HG03457 (cell line): Measurements from ENCODE around the gene NKAIN1.
A peak's percentile ranks its signal among the peaks of the same experiment; 100 is the strongest.
"Not testable (repeated sequence)": the region's sequence is repeated elsewhere in the genome, so short reads cannot be mapped to it uniquely, and the experiment has no call there.

ENCODE experiments used
- ATAC-seq: cut with Tn5 transposase; IDR thresholded peaks from one replicate; pipeline ENCODE4 v1.9.1; 2021; ENCODE audit warnings: moderate number of reproducible peaks; ENCODE audit not compliant: unreplicated experiment

NKAIN1 gene

DNA sequence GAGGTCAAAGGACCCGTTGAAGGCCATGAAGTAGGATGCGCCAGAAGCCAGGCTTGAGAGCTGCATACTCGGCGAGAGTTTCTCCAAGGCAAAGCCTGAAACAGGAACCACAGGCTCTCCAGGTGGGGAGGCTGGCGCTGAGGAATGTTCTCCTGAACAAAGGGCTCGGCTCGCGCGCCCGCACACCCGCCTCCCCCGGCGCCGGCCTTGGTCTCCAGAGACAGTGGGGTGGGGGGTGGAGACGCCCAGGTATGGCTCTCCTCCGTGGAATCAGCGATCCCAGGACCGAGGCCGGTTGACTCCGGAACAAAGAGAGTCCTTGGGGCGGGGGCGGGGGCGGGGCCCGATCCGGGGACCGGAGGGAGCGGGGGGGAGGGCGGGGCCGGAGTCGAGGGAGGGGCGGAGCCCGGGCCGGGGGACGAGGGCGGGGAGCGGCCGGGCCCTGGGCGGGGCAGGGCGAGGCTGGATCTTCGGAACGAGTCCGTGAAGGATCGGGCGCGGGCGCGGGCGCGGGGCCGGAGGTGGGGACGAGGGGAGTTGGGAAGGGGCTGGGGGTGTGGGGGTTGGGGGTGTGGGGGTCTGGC is 85.0 kb downstream of the NKAIN1 start:
- peak; percentile 20 for ATAC-seq

DNA sequence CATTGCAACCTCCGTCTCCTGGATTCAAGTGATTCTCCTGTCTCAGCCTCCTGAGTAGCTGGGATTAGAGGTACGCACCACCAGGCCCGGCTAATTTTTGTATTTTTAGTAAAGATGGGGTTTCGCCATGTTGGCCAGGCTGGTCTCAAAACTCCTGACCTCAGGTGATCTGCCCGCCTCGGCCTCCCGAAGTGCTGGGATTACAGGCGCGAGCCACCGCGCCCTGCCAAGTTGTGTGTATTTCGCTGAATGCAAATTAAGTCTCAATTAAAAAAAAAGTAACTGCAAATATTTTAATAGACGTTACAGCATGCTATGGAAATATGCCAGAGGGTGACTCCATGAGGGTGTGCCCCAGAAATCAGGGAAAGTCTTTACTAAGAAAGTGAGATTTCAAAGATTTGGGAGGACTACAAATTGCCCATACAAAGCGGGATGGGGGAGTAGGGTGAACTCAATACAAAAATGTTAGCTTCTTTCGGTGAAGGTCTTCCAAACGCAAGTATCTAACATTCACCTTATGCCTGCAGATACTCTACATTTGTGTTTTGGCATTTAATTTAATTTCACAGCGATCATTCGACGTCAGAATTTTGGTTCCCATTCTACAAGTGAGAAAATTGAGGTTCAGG is 85.6 kb downstream of the NKAIN1 start:
- ATAC-seq: no peak

DNA sequence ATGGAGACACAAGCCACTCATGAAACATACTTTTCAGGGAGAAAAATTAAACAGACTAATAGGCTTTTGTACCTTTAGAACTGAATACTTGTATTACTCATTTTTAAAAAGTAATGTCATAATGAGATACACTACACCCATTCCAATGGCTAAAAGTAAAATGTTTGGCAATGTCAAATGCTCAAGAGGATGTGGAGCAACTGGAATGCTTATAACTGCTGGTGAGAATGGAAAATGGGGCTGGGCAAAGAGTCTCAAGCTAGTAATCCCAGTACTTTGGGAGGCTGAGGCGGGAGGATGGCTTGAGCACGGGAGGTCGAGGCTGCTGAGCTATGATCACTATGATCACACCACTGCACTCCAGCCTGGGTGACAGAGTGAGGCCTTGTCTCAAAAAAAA is 86.3 kb downstream of the NKAIN1 start:
- no peak for ATAC-seq

DNA sequence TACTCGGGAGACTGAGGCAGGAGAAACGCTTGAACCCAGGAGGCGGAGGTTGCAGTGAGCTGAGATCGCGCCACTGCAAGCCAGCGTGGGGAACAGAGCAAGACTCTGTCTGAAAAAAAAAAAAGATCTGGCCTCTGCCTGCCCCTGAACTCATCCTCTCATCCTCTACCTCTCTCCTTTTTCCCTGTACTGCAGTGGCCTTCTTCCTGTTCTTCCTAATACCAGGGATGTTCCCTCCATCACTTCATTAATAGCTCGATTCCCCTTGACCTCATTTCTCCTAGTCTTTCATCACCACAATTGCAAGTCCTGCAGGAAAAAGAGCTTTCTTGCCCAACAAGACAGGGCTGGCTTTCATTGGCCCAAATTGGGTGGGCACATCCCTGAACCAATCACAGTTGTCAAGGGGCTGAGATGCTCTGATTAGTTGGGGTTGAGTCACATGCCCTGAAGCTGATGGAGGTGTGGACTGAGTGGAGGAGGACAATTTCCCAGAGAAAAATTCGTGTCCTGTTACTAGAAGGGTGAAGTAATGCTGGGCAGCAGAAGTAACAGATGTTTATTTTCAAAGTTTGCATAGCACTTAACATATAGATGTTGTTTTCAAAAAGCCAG is 87.4 kb downstream of the NKAIN1 start:
- no peak for ATAC-seq

DNA sequence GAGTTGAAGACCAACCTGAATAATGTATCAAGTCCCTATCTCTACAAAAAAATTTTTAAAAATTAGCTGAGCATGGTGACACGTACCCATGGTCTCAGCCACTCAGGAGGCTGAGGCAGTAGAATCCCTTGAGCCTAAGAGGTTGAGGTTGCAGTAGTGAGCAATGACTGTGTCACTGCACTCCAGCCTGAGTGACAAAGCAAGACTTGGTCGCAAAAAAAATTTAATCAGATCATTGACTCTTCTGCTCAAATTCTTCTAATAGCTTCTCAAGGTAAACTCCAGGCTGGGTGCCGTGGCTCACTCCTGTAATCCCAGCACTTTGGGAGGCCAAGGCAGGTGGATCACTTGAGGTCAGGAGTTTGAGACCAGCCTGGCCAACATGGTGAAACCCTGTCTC is 88.3 kb downstream of the NKAIN1 start:
- no peak for ATAC-seq

DNA sequence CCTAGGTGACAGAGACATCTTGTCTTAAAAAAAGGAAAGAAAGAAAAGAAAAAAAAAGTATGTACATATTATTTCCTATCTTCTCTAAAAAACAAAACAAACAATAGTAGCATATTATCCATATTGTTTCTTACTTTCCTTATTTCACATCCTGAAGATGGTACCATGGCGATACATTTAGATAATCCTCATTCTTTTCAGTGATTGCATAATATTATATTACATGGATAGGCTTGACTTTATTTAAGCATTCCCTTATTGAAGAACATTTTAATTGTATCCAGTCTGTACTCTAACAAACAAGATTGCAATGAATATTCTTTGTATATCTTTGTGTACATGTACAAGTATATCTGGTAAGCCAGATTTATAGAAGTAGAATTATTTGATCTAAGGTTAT is 91.3 kb downstream of the NKAIN1 start:
- no peak for ATAC-seq

DNA sequence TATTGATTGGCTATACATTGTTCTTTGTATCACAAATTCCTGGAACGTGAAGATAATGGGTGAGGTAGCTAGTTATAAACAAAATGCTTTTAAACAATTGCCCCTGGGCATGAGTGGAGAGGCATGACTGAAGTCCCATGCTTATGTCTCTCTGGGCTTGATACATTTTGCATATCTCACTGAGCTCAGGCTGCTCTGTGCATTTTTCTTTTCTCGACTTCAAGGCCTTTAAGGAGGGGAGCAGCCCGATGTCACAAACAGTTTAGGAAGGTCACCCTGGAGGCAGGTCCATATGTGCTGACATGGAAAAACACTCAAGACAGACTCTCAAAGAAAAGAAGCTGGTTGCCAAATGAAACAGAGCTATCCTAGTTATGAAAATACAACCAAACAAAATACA is 94.0 kb downstream of the NKAIN1 start:
- ATAC-seq: no peak

DNA sequence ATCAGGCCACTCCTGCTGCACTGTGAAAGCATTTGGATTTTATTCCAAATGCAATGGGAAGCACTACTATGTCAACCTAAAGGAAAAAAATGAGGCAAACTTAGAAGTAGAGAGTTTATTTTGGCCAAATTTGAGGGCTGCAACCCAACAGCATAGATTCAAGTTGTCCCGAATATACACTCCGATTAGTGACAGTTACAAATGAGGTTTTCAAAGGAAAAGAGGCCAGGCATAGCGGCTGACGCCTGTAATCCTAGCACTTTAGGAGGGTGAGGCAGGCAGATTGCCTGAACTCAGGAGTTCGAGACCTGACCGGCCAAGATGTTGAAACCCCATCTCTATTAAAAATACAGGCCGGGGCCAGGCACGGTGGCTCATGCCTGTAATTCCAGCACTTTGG is 95.2 kb downstream of the NKAIN1 start:
- no peak for ATAC-seq

DNA sequence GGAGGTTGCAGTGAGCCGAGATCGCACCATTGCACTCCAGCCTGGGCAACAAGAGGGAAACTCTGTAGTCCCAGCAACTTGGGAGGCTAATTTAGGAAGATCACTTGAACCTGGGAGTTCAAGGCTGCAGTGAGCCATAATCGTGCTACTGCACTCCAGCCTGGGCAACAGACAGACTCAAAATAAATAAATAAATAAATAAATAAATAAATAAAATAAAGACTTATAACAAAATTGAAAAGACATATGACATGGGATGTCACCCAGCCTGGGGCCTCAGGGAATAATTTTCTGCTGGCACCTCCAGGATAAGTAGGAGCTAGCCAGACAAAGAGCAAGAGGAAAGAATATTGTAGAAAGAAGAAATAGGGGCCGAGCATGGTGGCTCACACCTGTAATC is 96.2 kb downstream of the NKAIN1 start:
- no peak for ATAC-seq

DNA sequence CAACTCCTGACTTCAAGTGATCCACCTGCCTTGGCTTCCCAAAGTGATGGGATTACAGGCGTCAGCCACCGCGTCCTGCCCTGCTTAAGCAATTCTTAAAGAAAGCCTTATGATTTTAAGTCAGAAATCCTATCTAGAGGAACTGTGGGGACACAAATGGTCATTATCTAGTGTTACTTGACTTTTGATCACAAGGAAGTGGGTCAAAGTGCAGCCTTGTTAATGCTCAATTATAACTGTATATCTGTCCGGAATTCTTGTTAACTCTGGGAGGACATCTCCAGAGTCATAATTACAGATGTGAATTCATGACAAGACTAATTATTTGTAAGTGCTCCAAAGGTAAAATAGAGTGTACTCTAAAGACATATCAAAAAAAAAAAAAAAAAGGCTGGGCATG is 97.3 kb downstream of the NKAIN1 start:
- ATAC-seq: no peak

DNA sequence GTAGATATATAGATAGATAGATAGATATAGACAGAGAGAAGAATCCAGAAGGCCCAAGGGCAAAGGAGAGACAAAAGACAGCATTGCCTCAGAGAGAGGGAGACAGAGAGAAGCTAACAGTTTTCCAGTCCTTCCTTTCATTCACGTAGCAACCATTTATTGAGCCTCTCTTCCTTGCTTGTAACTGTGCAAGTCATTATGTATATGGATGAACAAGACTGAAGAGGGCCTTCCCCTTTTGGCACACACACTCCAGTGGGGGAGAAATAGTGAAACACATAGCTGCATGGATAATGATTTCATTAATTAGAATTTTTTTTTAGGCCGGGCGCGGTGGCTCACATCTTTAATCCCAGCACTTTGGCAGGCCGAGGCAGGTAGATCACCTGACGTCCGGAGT is 99.4 kb downstream of the NKAIN1 start:
- ATAC-seq: no peak

DNA sequence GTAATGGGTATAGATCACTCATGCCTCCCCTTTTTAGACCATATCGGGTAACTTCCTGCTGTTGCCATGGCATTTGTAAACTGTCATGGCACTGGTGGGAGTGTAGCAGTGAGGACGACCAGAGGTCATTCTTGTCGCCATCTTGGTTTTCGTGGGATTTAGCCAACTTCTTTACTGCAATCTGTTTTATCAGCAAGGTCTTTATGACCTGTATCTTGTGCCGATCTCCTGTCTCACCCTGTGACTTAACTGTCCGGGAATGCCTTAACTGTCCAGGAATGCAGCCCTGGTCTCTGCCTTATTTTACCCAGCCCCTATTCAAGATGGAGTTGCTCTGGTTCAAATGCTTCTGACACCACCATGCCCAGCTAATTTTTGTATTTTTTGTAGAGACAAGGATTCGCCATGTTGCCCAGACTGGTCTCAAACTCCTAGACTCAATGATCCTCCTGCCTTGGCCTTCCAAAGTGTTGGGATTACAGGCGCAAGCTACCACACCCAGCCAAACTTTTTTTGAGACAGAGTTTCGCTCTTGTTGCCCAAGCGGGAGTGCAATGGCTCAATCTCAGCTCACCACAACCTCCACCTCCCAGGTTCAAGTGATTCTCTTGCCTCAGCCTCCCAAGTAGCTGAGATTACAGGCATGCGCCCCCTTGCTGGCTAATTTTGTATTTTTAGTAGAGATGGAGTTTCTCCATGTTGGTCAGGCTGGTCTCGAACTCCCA is 100.7 kb downstream of the NKAIN1 start:
- not testable (repeated sequence) for ATAC-seq

DNA sequence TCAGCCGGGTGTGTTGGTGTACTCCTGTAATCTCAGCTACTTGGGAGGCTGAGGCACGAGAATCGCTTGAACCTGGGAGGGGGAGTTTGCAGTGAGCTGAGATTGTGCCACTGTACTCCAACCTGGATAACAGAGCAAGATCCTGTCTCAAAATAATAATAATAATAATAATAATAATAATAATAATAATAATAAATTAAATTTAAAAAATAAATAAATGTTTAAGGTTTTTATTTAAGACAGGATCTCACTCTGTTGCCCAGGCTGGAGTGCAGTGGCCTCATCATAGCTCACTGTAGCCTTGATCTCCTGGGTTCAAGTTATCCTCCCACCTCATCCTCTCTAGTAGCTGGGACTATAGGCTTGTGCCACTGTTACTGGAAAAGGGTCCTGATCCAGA is 101.8 kb downstream of the NKAIN1 start:
- ATAC-seq: not testable (repeated sequence)

DNA sequence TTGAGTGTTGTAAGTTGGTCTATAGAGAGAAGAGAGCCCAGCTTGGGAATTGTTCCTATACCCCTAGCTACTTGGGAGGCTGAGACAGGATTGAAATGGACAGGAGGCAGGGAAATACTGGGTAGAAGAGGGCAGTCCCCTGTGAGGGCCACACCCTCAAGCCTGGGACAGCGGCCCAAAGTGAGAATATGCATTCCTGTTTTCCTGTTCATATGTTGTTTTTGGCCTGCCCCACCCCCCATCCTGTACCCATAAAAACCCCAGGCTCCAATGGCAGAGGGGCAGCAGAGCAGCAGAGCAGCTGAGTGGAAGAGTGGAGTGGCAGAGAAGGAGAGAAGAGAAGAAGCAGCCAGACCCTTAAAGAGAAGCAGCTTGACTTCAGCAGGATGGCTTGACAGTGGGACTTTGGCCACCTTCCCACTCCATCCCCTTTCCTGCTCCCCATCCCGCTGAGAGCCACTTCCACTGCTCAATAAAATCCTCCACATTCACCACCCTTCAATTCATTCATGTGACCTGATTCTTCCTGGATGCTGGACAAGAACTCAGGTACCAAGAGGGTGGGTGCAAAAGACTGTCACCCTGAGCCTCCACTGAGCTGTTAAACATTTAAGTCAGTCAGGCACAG is 103.6 kb downstream of the NKAIN1 start:
- ATAC-seq: no peak

DNA sequence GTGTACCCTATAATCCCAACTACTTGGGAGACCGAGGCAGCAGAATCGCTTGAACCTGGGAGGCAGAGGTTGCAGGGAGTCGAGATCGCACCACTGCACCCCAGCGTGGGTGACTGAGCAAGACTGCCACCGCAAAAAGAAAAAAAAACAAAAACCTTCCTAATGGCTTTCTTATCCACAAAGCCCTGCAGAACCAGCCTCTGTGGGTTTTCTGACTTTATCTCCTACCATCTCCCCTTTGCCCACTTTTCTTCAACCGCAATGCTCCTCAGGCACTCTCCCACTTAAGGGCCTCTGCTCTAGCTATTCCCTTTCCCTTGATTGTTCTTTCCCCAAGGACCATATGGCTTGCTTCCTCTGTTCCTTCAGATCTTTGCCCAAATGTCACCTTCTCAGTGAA is 106.3 kb downstream of the NKAIN1 start:
- no peak for ATAC-seq
